Stimulated activated naive CD4-positive, alpha-beta T cell (primary cell): ENCODE results near the gene CST9L.
"Not testable (repeated sequence)": the region's sequence is repeated elsewhere in the genome, so short reads cannot be mapped to it uniquely, and the experiment has no call there.

ENCODE experiments used
- DNase-seq, 6 experiments: peaks; one replicate each; lab custom pipeline; 2025; lab: John Stamatoyannopoulos, UW

Gene CST9L

DNA sequence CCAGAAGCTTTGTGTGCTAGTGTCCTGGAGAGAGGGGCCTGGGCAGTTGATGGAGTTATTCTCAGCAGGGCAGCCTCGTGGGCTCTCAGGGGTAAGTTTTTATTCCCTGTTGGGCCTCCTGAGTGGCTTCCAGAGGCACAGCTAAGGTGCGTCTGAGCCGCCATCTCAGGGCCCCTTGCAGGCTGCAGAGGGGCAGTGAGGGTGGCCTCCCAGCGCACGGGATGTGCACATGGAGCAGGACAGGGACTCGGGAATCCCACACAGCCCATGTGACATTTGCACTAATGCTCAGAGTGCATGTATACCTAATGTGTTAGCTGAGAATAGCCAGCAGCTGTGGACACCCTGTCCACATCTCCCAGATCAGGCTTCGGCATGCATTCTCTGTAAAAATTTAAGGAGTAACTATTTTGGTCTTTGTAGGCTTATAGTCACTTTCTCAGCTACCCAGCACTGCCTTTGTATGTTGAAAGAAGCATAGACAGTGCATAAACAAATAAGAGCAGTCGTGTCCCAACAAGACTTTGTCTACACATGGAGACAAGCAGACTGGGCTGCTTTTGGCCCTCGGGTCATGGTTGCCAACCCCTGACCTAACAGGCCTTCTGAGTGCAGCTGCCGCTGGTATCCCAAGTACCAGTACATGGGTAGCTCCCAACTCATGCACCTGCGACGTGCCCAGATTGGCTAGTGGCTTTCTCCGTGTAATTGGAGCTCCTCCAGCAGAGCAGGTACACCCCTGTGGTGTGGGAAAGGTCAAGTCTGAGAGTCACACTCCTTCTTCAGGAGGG is 18.6 kb upstream of the CST9L start:
- DNase-seq, result no peak

- no peak for DNase-seq
Observed at GRCh38 chr20:23585808-23586734, 17.8 kb upstream of the CST9L start.

DNA sequence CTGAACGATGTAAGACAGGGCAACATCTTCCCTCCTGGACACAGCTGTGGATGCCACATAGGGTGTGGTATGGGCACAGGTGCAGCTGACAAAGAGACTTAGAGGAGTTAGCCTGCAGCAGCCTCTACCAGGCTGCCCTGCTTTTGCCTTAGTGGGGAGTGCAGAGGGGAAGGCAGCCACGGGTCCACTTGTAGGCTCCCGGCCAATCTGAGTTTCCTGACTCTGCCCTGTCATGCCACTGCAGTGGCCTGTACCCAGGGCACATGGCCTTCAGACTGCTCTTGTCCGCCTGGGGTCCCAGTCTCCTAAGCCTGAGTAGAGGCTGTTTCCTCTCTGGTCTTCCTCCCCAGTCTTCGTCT is 17.1 kb upstream of the CST9L start:
- no peak for DNase-seq

DNA sequence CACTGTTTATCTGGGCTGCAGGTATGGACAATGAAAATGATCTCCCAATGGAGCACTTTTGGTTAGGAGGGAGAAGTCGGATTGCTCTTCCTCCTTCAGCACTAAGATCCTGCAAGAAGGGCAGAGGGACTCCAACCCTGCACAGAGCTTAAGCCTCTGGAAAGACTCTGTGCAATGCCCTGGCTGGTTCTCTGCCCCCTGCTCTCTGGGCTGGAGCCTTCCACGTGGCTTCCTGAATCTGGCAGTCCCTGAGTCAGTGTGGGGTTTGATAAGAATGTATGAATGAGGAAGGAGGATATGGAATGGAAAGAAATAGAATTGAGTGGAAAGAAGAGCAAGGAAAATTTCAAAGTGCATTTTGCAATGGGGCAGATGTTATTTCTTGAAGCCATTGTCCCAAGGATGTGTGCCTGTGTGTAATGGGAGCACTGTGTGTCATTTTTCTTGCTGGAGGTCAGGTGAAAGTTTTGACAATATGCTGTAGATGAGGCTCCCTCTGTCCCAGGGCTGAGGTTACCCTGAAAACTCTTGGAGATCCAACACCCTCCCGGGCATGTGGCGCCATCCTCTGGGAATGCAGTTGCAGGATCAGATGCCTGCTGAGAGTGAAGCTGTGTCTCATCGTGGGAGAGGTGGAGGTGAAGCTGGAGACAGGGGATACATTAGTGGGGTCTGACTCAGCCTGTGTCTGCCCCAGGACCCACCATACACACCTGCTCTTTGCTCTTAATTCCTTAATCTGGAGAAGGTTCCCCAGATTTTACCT is 16.3 kb upstream of the CST9L start:
- DNase-seq, result no peak

GRCh38 chr20:23583526-23583925 is 15.2 kb upstream of the CST9L start:
- DNase-seq, result no peak

- no peak for DNase-seq
Observed at GRCh38 chr20:23582293-23582692, 14.0 kb upstream of the CST9L start.

DNA sequence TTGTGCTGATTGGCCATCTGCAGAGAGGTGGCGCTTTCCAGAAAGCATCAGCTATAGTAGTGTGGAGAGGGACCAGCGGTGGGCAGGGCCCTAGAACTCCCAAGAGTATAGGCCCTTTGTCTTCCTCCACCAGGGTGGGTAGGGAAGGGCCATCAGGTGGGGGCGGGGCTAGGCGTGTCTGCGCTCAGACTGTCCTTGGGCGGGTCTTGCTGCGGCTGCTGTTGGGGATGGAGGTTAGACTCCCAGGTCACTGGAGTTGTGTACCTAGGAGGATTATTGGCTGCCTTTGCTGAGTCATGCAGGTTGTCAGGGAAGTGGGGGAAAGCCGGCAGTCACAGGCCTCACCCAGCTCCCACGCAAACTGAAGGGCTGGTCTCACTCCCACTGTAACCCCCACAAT is 13.5 kb upstream of the CST9L start:
- DNase-seq, result not testable (repeated sequence)

DNA sequence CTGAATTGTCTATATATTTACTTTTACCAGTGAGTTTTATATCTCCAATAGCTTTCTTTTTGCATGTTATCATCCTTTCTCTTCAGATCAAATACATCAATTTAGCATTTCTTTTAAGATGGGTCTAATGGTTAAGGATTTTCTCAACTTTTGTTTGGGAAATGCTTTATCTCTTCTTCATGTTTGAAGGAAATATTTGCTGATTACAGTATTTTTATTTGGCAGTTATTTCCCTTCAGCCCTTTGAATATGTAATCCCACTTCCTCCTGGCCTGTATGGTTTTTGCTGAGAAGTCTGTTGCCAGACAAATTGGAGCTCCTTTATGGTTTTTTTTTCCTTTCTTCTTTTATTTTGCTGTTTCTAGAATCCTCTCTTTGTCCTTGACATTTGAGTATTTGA is 6.7 kb upstream of the CST9L start:
- no peak for DNase-seq

- no peak for DNase-seq
Observed at GRCh38 chr20:23570178-23570760, 2.0 kb upstream of the CST9L start.

DNA sequence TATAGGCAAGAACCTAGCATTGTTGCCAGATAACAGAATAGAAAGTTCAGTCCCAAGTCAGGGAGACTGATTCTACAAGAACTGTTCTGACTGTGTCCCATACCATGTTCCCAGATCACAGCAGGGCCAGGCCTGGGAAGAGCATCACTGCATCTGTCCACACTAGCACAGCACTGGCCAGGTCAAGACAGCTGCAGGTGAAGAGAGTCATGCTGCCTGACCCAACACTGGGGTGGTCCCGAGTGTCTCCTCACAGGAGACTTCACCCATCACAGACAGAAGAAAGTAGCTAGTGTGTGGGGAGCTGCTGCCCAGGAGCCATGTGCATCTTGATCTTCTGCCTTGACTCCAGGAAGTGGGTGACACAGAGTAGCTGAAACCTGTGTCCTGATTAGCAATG is 1.3 kb upstream of the CST9L start:
- no peak for DNase-seq

GRCh38 chr20:23568971-23569330 is 667 bp upstream of the CST9L start:
- no peak for DNase-seq

DNA sequence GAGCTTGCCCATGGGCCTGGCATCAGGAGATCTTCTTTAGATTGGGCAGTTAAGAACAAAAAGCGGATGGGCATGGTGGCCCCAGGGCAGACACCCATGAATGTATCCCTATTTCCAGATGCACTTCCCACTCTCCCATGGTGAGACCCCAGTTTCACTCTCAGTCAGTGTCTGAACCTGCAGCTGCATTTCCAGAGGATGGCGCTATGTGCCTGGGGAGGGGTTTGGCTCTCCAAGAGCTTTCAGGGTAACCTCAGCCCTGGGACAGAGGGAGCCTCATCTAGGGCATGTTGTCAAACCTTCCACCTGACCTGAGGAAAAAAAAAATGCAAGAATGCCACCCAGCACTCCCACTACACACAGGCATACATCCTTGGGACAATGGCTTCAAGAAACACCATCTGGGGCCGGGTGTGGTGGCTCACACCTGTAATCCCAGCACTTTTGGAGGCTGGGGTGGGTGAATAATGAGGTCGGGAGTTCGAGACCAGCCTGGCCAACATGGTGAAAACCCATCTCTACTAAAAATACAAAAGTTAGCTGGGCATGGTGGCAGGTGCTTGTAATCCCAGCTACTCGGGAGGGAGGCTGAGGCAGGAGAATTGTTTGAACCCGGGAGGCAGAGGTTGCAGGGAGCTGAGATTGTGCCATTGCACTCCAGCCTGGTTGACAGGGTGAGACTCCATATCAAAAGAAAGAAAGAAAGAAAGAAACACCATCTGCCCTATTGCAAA is 1.9 kb downstream of the CST9L start:
- DNase-seq, result no peak

- DNase-seq, result no peak
Observed at GRCh38 chr20:23565503-23566045, 2.7 kb downstream of the CST9L start.

GRCh38 chr20:23564927-23565326 is 3.4 kb downstream of the CST9L start:
- no peak for DNase-seq

- no peak for DNase-seq
Observed at GRCh38 chr20:23562721-23563342, 5.5 kb downstream of the CST9L start.

- DNase-seq, result no peak
Observed at GRCh38 chr20:23554401-23554800, 13.9 kb downstream of the CST9L start.

- no peak for DNase-seq
Observed at GRCh38 chr20:23551786-23552185, 16.5 kb downstream of the CST9L start.

DNA sequence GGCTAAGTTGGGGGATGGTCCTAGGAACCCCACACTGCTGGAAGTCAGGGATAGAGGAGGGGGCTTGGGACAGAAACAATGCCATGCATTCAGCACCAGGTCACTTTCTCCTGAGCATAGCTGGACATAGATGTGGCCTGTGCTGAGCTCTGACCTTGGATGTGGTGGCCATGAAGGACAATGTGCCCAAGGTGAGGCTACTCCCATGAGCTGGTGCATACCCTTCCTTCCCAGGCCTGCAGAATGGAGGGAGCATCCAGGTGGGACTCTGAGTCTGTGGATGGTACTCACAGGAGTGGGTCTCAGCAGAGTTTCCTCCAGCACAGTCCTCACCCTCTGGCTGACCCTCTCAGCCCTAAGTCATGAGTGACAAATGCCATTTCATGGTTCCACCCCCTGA is 16.9 kb downstream of the CST9L start:
- DNase-seq, result no peak

DNA sequence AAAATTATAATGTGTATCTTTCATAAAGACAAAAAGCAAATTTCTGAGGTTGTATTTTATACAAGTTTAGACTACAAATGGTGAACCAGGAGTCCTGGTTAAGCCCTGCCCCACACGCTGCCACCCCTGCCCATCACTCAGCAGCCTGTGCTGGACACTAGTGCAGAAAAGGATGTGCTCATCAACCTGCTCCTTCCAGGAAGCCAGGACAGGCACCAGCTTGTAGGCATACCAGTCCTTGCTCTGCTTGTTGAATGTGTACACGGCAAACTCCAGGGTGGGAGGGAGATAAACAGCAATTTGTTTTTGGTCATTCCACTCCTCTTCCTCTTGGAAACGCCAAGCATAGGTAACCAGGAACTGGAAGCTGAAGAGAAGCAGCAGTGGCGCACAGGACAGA is 18.1 kb downstream of the CST9L start:
- no peak for DNase-seq

- DNase-seq, result no peak
Observed at GRCh38 chr20:23548408-23548807, 19.9 kb downstream of the CST9L start.

DNA sequence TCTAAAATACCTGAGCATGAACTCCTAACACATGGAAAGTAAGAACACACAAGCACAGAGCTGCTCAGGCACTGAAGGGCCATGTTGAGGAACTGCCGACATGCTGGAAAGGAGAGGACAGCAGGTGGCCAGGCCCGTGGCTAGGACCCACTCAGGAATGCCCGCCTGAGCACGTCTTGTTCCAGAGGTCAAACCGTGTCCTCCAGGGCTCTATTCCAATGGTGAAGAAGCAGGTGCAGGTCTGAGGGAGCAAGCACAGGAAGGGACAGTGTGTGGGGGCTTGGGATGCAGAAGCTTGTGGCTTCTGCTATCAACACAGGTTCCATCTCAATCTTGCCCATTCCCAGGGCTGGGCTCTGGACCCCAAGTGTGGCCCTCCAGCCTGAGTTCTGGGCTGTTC is 20.7 kb downstream of the CST9L start:
- DNase-seq, result no peak
